GM21360 (cell line): ENCODE results near the gene RGS5.

Source experiments
- ATAC-seq: cut with Tn5 transposase; IDR thresholded peaks from one replicate; pipeline ENCODE4 v1.9.1; 2021; ENCODE audit warnings: mild to moderate bottlenecking, moderate library complexity; ENCODE audit not compliant: unreplicated experiment

RGS5 gene

DNA sequence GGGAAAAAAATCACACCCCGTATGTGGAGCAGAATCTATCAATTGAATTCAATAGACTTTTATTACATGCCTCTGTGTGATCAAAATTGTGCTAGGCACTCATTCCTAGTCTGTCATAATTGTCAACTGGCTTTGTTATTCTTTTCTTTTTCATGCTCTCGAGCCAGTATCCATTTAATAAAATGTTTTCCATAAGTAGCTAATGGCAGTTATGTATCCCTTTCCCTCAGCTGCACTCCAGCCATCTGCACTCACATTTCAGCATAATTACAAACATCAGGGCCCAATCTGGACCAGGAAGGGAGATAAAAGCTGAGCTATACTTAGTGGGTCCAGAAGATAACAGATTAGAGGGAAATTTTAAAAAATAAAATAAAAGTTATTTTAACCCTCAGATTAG, 15.9 kb downstream of the RGS5 start:
- ATAC-seq: no peak

DNA sequence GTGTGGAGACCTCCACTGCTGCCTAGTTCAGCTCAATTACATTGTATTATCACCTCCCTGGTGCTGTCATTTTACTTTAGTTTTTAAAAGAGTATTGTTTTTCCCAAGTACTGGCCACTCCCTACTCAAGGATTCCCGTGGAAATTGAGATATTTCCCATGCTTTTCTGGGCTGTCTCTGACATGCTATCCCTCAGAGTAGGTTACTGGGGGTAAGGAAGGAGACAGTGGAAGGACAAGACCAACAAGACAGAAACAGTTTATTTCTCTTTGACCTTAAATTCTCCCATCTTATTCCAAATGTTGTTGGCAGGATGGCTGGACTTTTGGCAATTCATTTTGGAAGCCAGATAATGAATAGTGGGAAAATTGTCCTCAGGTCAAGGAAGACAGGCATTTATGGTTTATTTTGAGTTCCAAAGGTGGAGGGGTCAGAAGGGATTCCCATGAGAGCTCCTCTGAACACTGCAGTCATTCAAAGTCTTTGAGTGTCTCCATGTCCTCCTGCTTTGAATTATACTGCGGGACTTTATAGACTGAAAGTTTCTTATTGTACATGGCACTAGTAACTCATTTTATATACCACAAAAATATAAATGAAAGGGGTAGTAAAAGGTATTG, 20.3 kb downstream of the RGS5 start:
- no peak for ATAC-seq

DNA sequence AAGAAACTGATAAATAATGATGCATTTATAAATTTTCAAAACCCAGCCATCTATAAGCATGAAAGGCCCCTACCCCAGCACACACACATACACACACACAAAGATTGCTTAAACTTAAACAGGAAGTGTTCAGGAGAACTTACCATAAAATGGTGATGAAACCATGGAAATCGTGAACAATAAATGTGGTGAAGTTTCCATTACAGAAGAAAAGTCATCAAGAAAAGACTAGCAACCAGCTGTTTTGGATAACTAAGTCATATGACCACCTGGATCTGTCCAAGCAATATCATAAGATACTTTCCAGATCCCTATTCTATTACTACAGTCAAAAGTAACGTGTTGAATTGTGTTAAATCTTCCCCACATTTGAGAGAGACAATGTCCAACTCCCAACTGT, 24.1 kb downstream of the RGS5 start:
- no peak for ATAC-seq

DNA sequence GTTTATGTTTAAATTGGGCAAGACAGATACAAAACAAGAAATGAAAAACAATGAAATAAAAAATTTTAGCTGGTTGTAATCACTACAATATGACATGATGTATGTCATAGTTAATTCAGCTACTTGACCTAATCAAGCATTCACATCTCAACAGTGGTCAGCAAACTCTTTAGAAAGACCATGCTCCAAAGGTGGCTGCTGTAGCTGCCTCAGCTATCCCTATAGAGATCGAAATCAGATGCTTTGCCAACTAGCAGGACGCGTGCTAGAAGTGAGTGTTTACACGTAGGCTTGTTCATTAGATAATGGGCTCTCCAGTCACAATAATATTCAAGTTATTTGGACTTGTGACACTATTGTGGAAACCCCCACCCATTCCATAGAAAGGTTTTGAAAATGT, 25.9 kb downstream of the RGS5 start:
- no peak for ATAC-seq

DNA sequence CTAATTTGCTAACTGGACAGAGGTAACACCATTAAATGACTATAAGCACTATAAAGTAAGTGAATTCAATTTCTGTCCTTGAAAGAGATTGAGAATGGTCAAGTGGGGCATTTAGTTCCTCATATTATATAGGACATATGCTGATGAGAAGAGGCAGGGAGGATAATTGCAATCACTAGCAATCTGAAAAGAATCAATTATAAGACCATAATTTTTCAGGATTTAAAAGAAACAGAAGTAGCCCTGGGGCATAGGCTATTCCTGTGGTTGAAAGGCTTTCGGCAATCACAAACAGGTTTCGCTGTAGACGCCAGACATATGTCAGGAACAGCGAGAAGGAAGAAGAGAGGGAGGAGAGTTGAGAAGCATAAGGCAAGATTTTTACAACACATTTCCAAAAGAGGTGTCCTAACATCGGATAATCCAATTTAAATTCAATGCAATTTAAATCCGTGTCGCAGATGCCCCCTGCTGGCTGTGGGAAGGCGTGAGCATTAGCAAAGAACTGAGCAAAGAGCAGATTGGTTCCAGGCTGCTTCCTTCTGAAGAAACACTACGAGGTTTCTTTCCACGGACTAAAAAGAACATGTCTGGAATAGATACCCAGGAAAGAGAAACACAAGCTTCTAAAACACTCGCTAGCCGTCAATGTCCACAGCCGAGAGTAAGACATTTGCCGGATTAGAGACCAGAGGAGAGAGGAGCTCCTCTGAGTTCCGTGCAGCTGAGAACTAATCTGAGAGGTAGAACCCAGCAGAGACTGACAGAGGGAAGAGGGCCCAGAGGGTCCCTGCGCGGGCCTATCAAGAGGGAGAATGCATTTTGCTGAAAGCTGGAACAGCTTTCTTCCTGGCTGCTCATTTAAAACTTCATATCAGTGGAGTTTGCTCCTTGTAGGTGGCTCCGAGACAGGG, 27.9 kb downstream of the RGS5 start:
- ATAC-seq: no peak

DNA sequence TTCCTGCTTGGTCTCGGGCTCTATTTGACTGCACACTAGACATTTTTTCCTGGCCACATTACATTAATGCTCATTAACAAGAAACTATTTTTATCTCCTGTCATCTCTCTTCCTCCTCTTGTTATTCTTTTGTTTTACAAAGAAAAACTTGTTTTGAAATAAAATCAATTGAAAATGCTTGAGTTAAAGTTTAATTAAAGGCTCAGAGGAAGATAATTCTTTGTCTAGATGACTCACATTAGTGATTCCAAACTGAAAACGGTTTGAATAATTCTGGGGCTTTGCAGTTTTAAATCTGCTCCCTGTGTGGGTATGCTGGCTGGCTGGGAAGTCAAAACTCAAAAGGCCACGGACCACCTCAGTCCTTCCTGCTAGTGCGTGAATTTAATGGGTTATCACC, 29.6 kb downstream of the RGS5 start:
- no peak for ATAC-seq

DNA sequence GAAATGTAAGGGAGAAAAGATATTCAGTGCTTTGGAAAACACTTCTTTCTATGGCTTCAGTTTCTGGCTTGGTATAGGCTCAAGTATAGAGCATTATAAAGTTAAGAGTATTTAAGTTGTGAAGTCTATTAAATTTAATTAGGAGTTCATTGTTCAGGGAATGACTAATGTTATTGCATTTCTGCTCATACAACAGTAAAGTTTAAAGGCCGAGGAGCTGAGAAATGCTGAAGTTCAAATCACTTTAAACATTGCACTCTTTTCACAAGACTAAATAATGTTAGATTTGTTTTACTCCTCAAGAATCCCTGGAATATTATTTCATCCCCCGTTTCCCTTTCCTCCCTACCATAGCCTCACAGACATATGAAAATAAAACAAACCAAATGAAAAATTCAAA, 30.1 kb downstream of the RGS5 start:
- no peak for ATAC-seq

DNA sequence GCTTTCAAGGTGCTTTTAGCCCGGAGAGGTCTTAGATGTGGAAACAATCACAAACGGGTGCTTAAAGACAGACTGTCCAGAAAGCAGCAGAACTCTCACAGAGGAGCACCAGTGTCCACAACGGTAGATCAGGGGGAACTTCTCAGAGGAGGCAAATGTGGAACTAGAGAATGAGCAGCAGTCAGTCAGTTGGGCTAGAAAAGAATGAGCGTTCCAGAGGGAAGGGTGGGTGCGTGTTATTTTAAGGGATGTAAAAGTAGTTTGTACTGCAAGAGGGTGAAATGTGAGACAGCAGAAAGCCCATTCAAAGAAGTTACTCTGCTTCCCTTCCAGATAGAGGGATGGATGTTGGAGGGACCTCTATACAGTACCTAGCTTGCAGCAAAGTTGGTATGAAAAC, 30.9 kb downstream of the RGS5 start:
- no peak for ATAC-seq

DNA sequence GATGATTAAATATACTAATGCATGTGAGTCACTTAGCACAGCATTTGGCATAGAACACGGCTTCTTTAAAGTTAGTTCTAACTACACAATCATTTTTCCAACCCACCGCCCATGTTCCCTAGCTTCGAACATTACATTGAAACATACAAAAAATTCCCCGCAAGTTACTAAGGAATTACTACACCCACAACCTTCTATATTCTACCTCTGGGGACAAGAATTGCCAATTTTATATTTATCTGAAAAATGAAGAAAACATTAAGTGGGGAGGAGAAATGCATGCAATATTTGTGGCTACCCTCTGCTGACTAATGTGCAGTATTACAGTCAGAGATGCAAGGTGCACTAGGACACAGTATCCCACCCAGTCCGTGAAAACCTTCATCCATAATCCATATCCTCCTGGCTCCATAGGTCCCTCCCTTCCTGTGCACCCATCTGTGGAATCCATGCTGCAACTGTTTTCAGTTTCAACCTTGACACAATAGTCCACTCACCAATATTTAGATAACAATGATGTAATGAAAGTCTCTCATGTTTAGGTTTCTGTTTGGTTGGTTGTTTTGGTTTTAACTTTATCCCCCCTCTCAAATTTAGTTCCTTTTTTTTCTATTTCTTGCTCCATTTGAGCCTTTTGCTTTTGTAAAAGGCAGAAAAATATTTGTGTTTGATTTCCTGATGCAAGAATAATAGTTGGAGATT, 31.6 kb downstream of the RGS5 start:
- ATAC-seq: no peak

DNA sequence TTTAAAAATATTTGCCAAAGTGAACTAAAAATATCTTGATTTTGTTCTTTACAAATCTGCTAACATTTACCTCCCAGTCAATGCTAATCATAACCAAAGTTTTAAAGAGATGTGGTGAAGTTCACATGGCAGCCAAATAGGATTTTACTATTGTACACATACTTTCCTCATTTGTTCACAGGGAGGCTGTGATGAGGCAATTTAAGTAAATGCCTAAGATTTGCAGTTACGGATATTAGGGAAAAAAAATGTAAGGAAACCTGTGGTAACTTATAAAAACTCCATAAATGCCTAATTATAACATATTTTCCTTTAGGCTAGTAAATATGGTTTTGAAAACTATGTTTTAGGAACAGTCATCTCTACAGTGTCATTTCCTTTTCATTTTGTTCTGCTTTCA, 32.4 kb downstream of the RGS5 start:
- no peak for ATAC-seq

DNA sequence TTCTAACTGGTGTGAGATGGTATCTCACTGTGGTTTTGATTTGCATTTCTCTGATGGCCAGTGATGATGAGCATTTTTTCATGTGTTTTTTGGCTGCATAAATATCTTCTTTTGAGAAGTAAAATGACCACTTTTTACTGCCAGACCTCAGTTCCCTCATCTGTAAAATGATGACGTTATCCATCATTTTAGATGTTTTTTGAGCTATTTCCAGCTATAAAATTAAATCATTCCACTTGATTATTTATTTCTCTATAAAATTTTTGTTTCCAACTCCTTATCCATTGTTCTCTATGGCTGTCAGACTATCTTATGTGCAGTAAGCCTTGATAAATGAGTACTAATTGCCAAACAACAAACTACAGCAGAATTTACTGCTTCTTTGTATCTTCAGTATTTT, 33.2 kb downstream of the RGS5 start:
- ATAC-seq: no peak

DNA sequence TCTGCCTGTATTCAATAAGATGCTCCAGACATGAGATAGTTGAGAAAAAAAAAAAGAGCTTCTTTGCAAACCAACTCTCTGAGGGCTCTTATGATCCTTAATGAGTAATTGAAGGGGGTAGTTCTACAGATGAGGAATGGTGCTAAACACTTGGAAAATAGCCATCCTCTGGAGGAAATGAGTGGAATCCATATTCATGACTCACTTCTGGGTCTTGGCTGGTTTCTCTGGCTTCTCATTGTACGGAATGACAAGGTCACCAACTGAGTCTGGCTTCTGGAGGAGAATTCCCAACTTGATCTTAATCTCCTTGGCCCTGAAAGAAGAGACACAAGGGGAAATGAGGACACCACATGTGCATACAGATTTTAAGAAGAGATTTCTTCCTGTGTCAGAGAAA, 34.7 kb downstream of the RGS5 start:
- ATAC-seq: no peak

DNA sequence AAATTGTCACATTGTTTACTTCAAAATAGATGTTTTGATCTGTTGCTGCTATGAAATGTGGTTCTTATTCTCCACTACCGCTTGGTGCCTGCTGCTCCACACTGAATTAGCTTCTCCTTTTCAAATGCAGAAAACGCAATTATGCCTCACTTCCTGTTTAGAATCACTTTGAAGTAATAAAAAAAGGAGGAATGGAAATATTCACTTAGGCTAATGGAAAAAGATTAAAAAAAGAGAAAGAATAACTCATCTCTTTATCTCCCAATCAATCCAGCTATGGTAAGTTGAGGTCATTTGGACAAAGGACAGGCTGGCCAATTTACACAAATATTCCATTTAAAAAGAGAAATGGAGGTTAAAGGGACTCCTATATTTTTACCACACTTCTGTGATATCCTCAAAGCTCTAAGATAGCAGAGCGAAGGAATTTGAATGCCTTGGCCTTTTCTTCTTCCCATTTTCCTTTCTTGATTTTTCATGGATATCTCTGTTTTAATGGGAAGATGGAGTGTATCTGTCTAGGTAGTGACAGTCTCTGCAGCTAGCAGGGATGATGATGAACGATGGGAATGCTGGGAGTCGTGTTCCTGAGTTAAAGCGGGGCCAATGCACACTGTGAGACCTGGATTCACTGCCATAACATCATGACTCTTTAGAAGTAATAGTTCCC, 35.7 kb downstream of the RGS5 start:
- no peak for ATAC-seq

DNA sequence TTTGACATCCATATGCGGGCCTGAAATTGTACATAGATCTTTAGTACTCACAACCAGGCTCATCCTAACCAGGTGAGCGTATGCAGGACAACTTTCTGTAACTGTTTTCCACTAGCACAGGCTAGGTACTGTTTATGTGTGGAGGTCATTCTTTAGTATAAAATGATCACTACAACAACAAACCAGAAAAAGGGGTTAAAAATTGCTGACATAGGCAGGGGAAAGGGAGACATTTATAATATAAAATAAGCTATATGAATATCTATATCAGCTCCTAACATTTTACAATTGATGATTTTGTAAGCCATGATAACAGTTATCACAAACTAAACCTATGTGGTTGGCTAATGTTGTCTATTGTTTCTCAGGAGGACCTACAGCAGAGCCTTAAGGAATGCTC, 37.6 kb downstream of the RGS5 start:
- ATAC-seq: no peak

DNA sequence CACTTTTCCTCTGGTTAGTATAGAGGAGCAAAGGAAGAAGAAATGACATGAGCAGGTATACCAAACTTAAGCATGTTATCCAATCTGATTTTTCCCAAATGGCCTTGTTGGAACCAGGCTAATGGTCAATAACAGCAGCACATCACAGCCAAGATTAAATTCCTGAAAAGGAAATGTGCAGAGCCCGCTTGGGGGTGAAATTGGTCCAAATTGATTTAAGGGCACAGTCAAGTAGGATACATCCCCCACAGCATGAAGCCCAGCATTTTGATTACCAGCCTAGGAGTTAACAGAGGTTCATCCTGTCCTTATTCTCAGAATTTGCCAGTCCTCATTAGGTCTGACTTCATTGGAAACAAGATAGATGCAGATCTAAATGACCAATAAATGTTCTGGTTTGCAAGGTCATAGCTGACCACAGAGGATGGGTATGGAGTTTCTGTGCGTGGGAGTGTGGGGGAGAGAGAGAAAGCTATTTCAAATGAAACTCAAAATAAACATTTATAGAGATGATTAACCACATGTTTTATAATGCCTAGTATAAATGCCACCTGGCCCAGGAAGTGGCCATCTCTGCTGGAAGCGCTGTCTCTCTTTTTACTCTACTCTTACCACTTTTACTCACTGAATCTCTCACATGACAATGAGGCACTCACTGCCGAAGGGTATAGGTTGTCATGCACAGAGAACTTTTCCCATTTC, 38.7 kb downstream of the RGS5 start:
- ATAC-seq: no peak

DNA sequence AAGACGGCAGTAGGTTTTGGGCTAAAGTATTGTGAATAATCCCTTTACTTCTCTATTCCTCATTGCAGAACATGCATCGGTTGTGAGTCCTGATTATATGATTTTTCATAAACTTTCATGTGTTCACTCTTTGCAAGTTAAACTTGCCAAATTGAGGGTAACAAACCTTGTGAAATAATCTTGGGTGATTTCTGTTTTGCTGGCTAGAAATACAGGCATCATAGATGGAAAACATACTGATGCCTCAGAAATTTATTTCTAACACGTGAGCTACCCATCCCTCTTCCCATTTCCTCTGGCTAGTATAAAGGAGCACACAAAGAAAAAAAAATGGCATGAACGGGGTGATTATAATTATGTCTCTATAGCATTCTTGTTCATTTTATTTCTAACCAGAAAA, 39.6 kb downstream of the RGS5 start:
- no peak for ATAC-seq

DNA sequence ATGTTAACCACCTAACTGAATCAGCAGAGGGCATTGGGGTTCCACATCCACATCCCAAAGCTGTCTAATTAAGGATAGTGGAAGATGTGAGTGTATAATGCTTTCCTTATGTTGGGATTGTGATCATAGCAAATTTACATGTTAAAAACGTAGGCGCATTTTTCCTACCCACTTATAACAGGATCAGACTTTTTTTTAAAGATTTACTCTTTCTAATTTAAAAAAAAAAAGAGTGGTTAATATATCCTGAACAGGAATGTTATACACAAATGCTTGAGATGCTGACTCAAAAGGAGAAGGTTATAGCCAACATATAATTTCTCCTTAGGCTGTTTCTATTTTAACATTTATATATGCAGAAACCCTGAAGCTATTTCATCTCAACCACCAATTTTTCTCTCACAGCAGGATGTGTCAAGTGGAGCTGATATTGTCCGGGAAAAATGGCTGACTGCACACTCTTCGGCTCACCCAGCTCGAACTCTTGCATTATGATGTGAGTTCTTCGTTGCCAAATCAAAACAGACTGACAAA, 40.3 kb downstream of the RGS5 start:
- no peak for ATAC-seq

DNA sequence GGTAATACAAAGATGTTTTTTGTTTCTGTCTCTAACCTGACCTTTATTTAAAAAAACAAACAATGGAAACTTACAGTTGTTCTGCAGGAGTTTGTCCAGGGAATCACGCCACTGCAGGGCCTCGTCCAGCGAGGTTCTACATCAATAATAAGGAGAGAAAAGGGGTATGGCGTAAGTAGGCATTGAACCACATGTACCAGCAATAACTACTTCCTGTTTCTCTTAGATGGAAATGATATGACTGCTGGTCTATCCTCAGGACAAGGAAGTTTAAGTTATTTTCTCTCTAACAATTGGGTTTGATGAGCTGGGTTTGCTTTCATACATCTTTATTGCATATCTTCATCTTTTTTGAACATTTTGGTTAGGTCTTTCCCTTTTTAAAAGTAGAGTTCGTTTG, 40.9 kb downstream of the RGS5 start:
- no peak for ATAC-seq

DNA sequence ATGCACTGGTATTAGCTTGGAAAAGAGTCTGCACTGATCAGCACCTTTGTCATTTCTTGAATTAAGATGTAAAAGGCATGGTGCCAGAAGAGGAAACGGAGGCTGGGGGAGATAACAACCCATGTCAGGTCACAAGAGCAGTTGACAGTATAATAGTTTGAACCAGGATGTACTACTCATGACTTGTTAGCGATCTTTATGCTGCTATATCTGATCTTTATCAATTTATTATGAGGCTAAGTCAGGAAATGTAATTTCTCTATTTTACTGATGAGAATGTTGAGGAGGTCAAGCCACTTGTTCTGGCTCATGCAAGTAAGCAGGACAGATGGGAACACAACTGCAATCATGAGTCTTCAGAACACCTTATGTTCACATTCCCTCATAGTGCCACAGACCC, 41.4 kb downstream of the RGS5 start:
- ATAC-seq: no peak

DNA sequence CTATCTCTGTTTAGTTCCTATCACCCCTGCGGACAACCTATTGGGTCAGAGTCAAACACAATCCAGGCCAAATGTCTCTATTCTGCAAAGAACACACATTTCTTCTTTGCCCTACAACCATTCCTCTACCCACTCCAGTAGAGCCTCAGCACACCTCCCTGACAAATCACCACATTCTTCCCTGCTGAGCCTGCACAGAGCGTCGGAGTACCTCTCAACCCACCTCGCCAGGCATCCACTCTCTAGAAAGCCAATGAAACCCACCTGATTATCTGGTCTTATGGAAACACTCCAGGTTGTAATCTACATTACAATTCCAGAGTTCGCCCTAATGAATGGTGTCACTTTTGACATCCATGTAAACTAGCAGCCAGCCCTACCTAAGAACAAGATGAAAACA, 47.1 kb downstream of the RGS5 start:
- no peak for ATAC-seq

DNA sequence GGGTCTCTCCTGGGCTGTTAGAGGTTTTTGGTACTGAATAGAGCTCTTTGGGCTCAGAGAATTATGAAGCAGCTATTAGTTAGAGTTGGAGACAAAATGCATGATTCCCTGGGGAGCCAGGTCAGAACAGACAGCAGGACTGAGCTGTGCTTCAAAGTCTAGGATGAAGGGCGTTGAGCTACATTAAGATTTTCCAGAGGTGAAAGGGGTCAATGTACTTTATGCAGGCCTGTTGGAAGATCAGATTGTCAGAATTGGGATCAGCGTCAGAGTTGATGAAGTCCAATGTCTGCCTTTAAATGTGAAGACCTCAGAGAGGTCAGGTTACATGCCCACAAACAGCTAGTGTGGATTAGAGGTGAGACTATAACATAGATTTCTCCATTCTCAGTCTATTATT, 53.8 kb downstream of the RGS5 start:
- ATAC-seq: no peak
